SH-SY5Y (cell line): ENCODE results near the gene CCDC88C.

ENCODE experiments used
- GATA2 ChIP-seq: IDR thresholded peaks from 2 replicates; pipeline ENCODE4 v1.6.1; 2011; ENCODE audit warnings: mild to moderate bottlenecking, low read depth, low read length
- GATA3 ChIP-seq: IDR thresholded peaks from 2 replicates; pipeline ENCODE4 v1.6.1; 2011; ENCODE audit warnings: low read depth, mild to moderate bottlenecking, low read length, moderate library complexity

CCDC88C gene

GRCh38 chr14:91417120-91417982, at the start of gene CCDC88C:
Gene CCDC88C (minus strand): TSS chr14:91417820. CDS start chr14:91417690, 130 bp downstream.
- TF ChIP-seq GATA3 = no peak
- no peak for TF ChIP-seq GATA2

GRCh38 chr14:91466192-91466591, 48.6 kb upstream of the CCDC88C start:
- TF ChIP-seq GATA3 (no peak), GATA2 (no peak)

- TF ChIP-seq GATA2 (no peak), GATA3 (no peak)
Observed at GRCh38 chr14:91464615-91465205, 47.1 kb upstream of the CCDC88C start.

DNA sequence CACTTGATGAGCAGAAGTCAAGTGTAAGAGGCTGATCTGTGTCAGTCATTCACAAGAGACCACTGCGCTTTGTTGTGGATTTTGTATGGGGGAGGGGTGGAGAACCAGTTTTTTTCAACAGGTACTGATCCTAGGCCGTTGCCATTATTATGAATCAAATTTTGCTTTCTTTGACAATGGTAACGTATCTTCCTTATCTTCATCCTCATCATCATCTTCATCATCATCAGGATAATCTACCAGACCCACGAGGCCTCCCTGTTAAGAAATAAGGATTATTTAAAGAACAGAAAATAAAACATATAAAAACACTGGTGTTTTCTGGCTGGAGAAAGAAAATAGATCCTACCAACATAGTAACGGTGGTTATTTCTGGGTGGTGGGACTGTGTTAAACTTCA, 41.0 kb upstream of the CCDC88C start:
- TF ChIP-seq GATA3 (no peak), GATA2 (no peak)

GRCh38 chr14:91456283-91456682, 38.7 kb upstream of the CCDC88C start:
- no peak for TF ChIP-seq GATA3
- TF ChIP-seq GATA2 = no peak

DNA sequence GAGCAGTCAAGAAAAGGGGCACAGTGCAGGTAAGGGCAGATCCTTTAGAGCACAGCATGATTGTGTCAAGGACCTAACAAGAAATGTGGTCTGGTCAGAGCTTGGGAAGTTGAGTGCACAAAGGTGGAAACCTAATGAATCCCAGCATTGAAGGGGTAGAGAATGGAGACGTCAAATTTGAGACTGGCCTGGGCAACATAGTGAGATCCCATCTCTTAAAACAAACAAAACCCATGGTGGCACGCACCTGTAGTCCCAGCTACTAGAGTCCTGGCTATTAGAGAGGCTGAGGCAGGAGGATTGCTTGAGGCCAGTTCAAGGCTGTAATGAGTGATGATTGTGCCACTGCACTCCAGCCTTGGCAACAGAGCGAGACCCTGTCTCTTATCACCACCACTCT, 37.0 kb upstream of the CCDC88C start:
- no peak for TF ChIP-seq GATA2
- no peak for TF ChIP-seq GATA3

GRCh38 chr14:91454155-91454554, 36.5 kb upstream of the CCDC88C start:
- no peak for TF ChIP-seq GATA2
- TF ChIP-seq GATA3 = no peak

DNA sequence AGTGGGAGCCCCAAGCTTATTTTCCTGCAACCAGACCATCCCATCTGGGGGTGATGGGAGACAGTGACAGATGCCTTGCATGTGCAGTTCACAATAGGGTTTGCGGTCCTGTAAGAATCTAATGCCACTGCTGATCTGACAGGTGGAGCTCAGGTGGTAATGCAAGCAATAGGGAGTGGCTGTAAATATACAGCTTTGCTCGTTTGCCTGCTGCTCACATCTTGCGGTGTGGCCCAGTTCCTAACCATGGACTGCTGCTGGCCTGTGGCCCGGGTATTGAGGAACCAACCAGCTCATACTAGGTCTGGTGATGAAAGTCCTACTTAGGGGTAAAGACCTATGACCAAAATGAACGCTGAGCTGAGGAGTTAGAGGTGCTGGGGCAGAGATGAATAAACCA, 36.1 kb upstream of the CCDC88C start:
- TF ChIP-seq GATA2 = no peak
- no peak for TF ChIP-seq GATA3

- TF ChIP-seq GATA3 (no peak), GATA2 (no peak)
Observed at GRCh38 chr14:91444335-91445020, 26.9 kb upstream of the CCDC88C start.

DNA sequence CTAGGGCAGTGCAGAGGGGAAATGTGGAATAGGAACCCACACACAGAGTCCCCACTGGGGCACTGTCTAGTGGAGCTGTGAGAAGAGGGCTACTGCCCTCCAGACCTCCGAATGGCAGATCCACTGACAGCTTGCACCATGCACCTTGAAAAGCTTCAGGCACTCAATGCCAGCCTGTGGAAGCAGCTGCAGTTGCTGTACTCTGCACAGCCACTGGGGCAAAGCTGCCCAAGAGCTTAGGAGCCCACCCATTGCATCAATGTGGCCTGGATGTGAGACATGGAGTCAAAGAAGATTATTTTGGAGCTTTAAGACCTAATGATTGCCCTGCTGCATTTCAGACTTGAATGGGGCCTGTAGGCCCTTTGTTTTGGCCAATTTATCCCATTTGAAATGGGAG, 21.7 kb upstream of the CCDC88C start:
- no peak for TF ChIP-seq GATA2
- no peak for TF ChIP-seq GATA3

GRCh38 chr14:91438845-91439244, 21.2 kb upstream of the CCDC88C start:
- TF ChIP-seq GATA3 (no peak), GATA2 (no peak)

- TF ChIP-seq GATA2 = no peak
- TF ChIP-seq GATA3 = no peak
Observed at GRCh38 chr14:91429385-91429784, 11.8 kb upstream of the CCDC88C start.

DNA sequence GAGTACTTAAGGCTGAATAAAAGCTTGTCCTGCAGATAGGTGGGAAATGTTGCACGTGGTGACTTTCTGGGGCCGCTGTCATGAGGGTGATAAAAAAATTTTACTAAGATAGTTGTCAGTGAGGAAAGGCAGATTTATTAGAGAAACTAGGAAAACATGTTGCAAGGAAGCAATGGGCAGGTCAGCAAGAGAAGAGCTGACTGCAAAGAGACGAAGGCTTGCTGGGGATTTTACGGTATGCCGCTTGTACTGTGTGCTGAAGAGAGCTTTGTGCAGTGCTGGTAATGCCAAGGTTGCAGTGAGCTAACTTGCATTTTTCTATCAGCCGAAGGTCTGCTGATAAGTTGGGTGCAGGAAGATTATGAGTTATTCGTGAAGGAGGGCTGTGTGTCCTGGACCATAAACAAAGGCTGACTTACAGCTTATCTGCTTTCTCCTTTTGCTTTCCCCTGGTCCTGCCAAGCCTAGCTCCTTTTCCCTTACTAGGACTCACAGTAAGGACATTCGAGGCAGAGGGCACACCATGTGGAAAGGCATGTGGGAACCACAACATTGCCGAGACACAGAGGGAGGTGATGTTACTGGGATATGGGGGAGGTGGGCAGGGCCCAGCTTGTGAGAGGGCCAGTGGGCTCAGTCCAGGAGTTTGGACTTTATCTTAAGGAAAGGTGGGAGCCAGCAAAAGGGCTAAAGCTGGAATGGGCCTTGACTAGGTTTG, 7.4 kb upstream of the CCDC88C start:
- TF ChIP-seq GATA3 (no peak), GATA2 (no peak)

GRCh38 chr14:91420686-91421085, 3.1 kb upstream of the CCDC88C start:
- TF ChIP-seq GATA2 (no peak), GATA3 (no peak)
